Motor neuron (in vitro differentiated cells): Measurements from ENCODE around the gene NOC4L. TPM values are rescaled to one million over a fixed set of nuclear protein-coding genes. Genes with fewer than 3 reads are reported as not detected.
"Not testable (repeated sequence)": the region's sequence is repeated elsewhere in the genome, so short reads cannot be mapped to it uniquely, and the experiment has no call there.

Source experiments
- ATAC-seq, 8 experiments: fragments of 200-7000 bp; cut with Tn5 transposase; replicated peaks in 6 of 8; 2 replicates each; pipeline ENCODE4 v1.8.0; 2021; ENCODE audit warnings: mild to moderate bottlenecking in 8 of 8, moderate library complexity in 8 of 8
- H3K27ac ChIP-seq, 2 donors: fragments of 250-450 bp; sonication (Bioruptor Pico); 2 replicates each; pipeline ENCODE4 v1.9.0; 2021; ENCODE audit warnings: antibody characterized with exemption in 2 of 2, mild to moderate bottlenecking in 2 of 2, moderate library complexity in 1 of 2
- H3K4me1 ChIP-seq, 2 donors: fragments of 250-450 bp; sonication (Bioruptor Pico); replicated peaks in 1 of 2; 2 replicates each; pipeline ENCODE4 v1.6.1; 2021; ENCODE audit warnings: antibody characterized with exemption in 2 of 2, mild to moderate bottlenecking in 2 of 2, moderate library complexity in 1 of 2
- H3K4me3 ChIP-seq, 5 donors: fragments of 250-450 bp; sonication (Bioruptor Pico); 2 replicates each; pipeline ENCODE4 v1.9.0; 2021; ENCODE audit warnings: antibody characterized with exemption in 5 of 5, mild to moderate bottlenecking in 5 of 5, moderate library complexity in 4 of 5
- WGBS, 10 experiments: fragments of 450-650 bp; shearing (Covaris generic); methylation state at CpG; one replicate each; pipeline ENCODE4 v1.0.0; 2022; 5-methylcytosine and 5-hydroxymethylcytosine counted together
- in situ Hi-C, 9 experiments: fragments of 400-800 bp; cut with MboI; loops; one replicate each; pipeline ENCODE4 v1.15.0; 2021; ENCODE audit warnings: low sequenced_read_pairs in 9 of 9, low pct_unique_long_range_greater_than_20kb in 2 of 9; ENCODE audit not compliant: unreplicated experiment in 9 of 9
- total RNA-seq, 8 experiments: library from RNA; unstranded; fragments of 300-600 nt; gene quantifications; 2 replicates each; pipeline versions ENCODE4 v1.2.3 to v1.2.4, GENCODE V29; 2022

NOC4L gene
- total RNA-seq, 8 experiments from 2014 or later: 7.7 to 29.0 (median 16.1) TPM

DNA sequence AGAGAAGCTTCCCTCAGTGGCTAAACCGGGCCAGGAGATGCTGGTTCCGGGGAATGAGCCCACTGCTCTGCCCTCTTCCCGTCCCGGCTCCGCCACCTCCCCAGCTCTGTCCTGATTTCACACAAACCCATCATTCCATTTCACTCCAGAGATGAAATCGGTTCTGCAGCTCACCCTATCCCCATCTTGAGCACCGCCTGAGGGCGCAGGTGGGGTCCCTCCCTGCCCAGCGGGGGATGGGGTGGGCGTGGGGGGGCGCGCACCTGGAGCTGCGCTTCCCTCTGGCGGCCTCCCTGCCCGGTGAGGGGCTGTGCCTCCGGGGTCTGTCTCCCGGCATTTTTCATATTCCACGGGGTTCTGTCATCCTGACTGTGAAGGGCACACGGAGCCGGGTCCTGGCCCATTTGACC lies 44.7 kb downstream of the NOC4L start:
- peak overlapping the region in 3 of 5 donors; percentile 29 to 41 (median 36) for H3K4me3 ChIP-seq
- peaks cover 5 to 6% of the 10 kb centered on the region in 2 donors for H3K4me1 ChIP-seq
- in situ Hi-C loops: no loop called here
- 0% methylated on average over 1 of the region's 20 CpGs; no CpG with 5 or more reads in 9 of the 10 experiments for WGBS, 10 experiments
- peak in 2 of 8 experiments; percentile 17 to 18 for ATAC-seq
- H3K27ac ChIP-seq: peak overlapping the region in 1 of 2 donors; percentile 60

DNA sequence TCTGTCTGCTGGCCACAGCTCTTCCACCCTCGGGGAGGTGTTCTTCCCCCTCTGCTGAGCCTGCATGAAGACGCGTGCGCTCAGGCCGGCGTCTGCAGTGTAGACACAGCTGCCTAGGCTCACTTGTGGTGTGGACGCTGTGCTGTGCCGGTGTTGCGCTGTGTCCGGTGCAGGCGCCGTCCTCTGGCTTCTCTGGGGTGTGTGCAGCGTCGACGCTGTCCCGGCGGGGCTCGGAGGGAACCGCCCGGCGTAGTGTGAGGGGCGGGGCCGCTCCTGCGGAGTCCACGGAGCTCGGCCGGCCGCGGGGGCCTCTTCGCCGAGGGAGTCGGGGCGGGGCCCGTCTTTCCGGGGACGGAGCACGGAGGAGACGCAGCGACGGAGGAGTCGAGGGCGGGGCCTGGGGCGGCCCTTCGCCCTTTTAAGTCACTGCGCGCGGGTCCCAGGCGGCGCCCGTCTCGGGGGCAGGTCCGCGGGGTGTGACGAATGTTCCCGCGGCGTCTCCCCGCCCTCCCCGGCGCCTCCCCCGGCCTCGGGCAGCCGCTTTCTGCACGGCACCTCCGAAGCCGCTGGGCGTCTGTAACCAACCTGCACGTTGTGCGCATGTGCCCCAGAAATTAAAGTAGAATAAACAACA lies 45.2 kb downstream of the NOC4L start:
- 0% methylated on average over 1 to 5 of the region's 69 CpGs; no CpG with 5 or more reads in 7 of the 10 experiments for WGBS, 10 experiments
- ATAC-seq: peak; percentile 89 to 95 (median 92)
- peak overlapping the region; percentile 18 to 41 (median 29) for H3K4me3 ChIP-seq
- in situ Hi-C loops: no loop called here
- peaks cover 5 to 6% of the 10 kb centered on the region in 2 donors for H3K4me1 ChIP-seq
- H3K27ac ChIP-seq: peak overlapping the region in 1 of 2 donors; percentile 60

DNA sequence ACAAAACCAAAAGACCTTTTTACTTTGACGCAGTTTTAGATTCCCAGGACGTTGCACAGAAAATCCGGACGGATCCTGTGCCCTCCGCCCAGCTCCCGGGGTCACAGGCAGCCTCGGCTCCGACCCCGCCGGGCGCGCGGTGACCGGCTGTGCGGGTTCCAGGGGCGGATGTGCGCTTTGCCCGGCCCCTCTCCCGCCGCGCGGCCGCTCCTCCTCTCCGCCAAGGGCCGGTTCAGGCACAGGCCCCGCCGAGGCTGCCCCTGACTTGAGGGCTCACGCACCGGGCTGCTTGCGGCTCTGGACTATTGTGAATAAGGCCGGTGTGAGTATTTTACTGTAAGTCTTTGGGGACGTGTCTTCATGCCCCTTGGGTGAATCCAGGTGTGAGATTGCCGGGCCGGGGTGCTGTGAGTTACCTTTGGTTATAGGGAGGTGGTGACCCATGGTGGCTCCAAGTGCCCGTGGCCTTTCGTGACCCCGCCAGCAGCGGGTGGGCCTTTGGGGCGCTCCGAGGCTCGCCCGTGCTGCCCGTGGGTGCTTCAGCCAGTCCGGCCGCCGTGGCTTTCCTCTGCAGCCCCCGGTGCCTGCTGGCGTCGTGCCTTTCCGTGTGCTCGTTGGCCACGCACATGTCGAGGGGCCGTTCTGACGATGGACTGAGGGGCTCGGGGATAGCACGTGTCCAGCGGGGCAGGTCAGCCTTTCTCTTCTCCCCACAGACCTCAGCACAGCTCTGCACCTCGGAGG lies 45.9 kb downstream of the NOC4L start:
- H3K4me1 ChIP-seq: peaks cover 5 to 6% of the 10 kb centered on the region in 2 donors
- WGBS, 10 experiments: 3 to 100% (median 15%) methylated on average over 1 to 14 of the region's 59 CpGs; no CpG with 5 or more reads in 6 of the 10 experiments
- in situ Hi-C loops: no loop called here
- peak overlapping the region; percentile 18 to 41 (median 29) for H3K4me3 ChIP-seq
- ATAC-seq: peak; percentile 7 to 45 (median 22)
- no peak overlapping the region for H3K27ac ChIP-seq

DNA sequence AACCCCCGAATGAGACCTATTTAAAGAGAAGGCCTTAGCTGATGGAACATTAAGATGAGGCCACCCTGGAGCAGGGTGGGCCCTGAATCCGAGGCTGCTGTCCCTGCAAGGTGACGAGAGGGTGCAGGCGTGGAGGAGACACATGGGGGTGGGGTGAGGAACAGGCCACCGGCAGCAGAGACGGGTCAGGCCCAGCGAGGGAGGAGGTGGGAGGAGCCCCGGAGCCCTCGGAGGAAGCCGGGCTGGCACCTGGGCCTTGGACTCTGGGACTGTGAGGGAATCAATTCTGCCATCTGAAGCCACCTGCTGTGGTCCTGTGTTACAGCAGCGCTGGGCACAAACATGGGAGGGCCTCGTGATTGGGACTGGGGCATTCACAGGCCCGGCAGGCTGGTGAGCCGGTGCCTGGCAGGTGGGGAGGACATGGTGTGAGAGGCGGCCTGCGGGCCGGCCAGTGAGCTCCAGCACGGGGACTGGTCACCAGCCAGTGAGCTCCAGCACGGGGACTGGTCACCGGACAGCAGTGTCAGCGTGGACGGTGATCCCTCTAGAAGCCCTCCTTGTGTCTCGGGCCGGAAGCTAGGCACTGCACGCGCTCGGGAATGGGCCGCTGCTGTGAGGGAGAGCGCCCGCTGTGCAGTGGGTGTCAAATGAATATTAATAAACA lies 46.7 kb downstream of the NOC4L start:
- H3K27ac ChIP-seq: no peak overlapping the region

DNA sequence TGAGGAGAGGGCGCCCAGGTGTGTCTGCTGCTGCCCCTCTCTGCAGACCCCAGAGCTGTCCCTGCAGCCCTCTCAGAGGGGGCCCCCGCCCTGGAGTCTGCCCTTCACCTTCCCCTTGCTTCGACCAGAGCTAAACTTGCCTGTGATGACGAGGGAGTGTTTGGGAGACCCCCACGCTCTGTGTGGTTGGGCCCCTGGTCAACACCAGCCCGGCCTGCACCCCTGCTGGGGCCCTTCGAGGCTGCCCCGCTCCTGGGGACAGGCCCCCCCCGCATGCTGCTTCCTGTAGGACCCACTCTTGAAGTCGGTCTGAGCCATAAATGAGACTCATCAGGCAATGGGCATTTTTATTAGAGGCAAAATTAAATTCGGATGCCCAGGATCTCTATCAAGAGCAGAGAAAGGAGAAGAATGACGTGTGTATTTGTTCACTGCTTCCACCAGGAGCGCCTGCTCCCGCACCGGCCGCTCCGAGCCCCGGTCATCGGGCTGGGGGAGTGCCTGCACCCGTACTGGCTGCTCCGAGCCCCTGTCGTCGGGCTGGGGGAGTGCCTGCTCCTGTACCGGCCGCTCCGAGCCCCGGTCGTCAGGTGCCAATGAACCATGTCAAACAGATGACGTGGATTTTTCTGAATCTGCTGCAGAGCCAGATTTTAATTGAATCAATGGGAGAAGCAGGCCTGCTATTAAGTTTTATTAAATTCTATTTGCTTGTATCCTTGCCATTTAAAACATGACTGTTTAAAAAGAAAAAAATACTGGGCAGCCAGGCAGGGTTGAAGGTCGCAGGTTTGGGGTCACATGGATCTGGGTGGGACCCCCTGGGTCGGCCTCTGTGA lies 47.7 kb downstream of the NOC4L start:
- in situ Hi-C loops: no loop called here
- 25 to 100% (median 44%) methylated on average over 1 to 17 of the region's 31 CpGs; no CpG with 5 or more reads in 1 of the 10 experiments for WGBS, 10 experiments
- no peak for ATAC-seq
- Histone ChIP-seq H3K27ac (no peak overlapping the region), H3K4me1 (peaks cover 5 to 6% of the 10 kb centered on the region in 2 donors), H3K4me3 (no peak overlapping the region)

More for the DNA sequence above, 46.7 kb downstream of the NOC4L start:
- ATAC-seq: no peak
- in situ Hi-C loops: no loop called here
- Histone ChIP-seq H3K4me3 (no peak overlapping the region), H3K4me1 (peaks cover 5 to 6% of the 10 kb centered on the region in 2 donors)
- WGBS, 10 experiments: 51 to 100% (median 88%) methylated on average over 1 to 13 of the region's 30 CpGs; no CpG with 5 or more reads in 3 of the 10 experiments

DNA sequence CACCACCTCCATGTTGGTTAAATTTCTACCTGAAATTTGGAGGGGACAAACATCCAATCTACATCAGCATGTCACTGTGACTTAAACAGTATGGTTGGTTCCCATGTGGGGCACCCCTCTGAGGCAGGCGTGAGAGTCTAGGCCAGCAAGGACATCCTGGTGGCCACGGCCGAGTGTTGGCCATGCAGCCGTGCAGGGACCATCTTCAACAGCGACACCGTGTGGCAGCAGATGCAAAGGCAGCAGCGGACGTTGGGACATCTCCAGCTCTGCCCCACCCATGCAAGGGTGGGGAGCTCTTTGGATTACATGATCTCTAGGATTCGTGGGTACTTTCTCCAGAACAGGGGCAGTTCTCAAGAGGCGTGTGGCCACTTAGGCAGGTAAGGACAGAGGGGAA lies 49.8 kb downstream of the NOC4L start:
- no peak overlapping the region for H3K4me3 ChIP-seq
- WGBS, 10 experiments: 20 to 60% (median 34%) methylated on average over 1 to 5 of the region's 10 CpGs; no CpG with 5 or more reads in 6 of the 10 experiments
- H3K4me1 ChIP-seq: peaks cover 5 to 6% of the 10 kb centered on the region in 2 donors
- no peak overlapping the region for H3K27ac ChIP-seq
- no peak for ATAC-seq
- in situ Hi-C loops: no loop called here

DNA sequence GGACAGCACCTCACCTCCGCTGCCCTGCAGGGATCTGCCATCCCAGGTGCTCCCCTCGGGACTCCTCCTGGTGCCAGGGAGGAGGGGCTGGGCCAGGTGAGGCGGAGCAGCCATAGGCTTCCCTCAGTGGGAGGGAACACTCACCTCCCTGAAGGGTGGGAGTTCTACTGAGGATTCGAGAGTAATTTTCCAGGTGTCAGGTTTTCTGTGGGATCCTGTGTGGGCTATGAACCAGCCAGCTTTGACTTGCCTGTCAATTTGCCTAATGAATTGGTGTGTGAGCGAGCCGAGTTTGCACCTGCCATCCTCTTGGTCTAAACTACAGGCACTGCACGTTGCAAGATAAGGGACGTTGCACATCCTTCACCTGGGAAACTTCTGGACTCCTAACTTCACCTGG lies 50.3 kb downstream of the NOC4L start:
- peaks cover 5 to 6% of the 10 kb centered on the region in 2 donors for H3K4me1 ChIP-seq
- ATAC-seq: no peak
- WGBS, 10 experiments: 30 to 80% (median 52%) methylated on average over 1 to 2 of the region's 8 CpGs; no CpG with 5 or more reads in 7 of the 10 experiments

DNA sequence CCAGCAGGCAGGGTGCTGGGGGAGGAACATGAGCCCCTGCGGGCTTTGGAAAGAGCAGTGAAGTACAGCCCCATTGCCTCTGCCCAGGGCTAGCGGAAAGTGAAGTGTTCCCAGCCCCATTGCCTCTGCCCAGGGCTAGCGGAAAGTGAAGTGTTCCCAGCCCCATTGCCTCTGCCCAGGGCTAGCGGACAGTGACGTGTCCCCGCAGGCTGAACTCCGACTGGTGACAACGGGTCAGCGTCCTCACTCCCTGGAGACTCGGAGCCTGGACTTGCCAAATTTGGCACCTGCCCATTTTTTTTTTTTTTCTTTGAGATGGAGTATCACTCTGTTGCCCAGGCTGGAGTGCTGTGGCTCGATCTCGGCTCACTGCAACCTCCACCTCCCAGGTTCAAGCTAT lies 51.0 kb downstream of the NOC4L start:
- H3K4me1 ChIP-seq, H3K4me3 ChIP-seq, H3K27ac ChIP-seq, ATAC-seq, in situ Hi-C loops: not testable (repeated sequence)
- WGBS, 10 experiments: 32 to 73% (median 59%) methylated on average over 1 to 7 of the region's 12 CpGs; no CpG with 5 or more reads in 5 of the 10 experiments

More for the DNA sequence above, 50.3 kb downstream of the NOC4L start:
- in situ Hi-C loops: no loop called here
- H3K4me3 ChIP-seq: no peak overlapping the region
- H3K27ac ChIP-seq: no peak overlapping the region

DNA sequence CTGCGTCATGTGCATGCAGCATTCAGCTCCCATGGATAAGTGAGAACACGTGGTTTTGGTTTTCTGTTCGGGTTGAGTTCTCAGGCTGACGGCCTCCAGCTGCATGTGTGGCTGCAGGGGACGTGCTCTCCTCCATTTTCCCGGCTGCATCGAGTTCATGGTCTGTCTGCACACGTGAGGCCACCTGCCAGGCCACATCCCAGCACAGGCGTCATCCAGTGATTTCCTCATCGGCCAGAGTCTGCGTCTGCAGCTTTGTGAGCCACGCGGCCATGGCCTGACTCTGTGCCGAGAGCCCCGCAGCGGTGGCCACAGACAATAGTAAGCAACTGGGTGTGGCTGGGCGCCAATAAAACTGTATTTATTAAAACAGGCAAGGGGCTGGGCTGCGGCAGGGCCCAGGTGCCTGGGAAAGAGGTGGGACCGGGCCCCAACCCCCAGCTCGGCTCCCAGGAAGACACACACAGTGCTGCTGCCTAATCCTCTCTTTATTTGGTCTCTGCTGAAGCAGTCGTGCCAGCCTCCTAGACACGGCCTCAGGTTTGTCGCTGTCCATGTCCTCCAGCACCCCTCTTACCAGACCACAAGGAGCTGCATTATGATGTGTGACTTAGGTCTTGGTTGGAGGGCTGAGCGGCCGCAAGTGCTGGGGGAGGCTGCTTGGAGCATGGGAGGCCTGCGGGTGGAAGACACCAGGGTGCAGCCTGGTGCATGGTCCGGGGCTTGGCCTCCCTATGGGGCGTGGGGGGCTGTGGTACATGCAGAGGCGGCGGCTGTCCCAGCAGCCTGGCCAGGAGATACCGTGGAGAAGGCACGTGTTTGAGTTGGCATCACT lies 52.0 kb downstream of the NOC4L start:
- ATAC-seq: peak in 6 of 8 experiments; percentile 30 to 75 (median 65)
- Histone ChIP-seq H3K4me3 (no peak overlapping the region), H3K27ac (no peak overlapping the region), H3K4me1 (no peaks in the 10 kb centered on the region)
- WGBS, 10 experiments: 0 to 100% (median 58%) methylated on average over 1 to 14 of the region's 32 CpGs; no CpG with 5 or more reads in 4 of the 10 experiments
- in situ Hi-C loops: no loop called here

DNA sequence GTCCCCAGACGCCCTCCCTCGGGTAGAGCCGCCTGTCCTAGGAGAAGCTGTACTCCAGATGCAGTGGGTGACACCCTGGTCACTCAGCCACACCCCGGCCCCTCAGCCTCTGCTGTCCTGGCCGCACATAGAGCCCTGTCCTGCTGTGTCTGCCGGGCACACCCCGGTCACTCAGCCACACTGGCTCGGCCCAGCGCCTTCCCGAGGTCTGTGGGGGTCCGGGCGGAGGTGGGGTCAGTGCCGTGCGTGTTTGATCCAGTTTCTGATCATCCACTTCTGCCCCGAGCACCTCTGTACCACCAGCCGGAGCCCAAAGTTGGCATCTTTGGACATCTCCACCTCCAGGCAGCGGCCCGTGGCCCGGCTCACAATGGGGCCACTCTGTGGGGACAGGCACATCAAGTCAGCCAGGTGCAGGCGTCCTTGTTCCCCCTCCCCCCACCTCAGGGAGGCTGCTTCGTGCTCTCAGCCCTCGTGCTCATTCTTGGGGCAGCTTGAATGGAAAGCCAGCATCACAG lies 52.7 kb downstream of the NOC4L start:
- Histone ChIP-seq H3K4me3 (no peak overlapping the region), H3K27ac (no peak overlapping the region), H3K4me1 (no peaks in the 10 kb centered on the region)
- WGBS, 10 experiments: 60 to 80% (median 65%) methylated on average over 2 to 3 of the region's 22 CpGs; no CpG with 5 or more reads in 7 of the 10 experiments
- in situ Hi-C loops: no loop called here
- no peak for ATAC-seq

DNA sequence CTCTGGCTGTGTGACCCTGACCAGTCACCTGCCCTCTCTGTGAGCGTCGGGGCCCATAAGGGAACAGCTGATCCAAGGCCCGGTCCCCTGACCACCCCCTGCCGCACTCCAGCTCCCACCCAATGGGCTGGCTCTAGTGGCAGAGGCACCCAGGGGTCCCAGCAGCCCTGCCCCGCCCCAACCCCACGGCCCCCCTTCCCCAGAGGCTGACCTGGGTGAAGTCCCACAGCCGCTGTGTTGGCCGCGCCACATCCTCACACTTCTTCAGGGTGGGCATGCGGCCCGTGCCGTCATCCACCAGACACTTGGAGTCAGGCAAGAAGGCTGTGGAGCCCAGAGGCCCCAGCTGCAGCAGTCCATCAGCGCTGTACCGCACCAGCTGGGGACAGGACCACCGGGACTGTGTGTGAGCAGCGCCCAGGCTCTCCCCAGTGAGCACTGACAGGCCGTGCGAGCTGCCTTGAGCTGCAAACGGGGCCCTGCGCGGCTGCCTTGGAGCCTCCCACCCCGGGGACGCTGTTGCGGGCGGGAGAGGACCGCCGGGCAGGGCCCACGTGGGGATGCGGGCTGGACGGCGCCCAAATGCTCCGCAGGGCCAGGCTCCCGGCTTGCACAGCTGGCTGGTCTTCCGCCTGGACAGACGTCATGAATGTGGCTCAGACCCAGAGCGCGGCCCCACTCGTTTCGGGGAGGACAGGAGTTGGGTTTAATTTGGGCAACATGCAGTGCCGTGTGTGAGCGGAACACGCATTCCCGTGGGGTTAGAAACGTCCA lies 53.5 kb downstream of the NOC4L start:
- 50 to 100% (median 100%) methylated on average over 1 to 2 of the region's 44 CpGs; no CpG with 5 or more reads in 5 of the 10 experiments for WGBS, 10 experiments
- Histone ChIP-seq H3K4me3 (no peak overlapping the region), H3K27ac (no peak overlapping the region), H3K4me1 (no peaks in the 10 kb centered on the region)
- in situ Hi-C loops: no loop called here
- peak in 2 of 8 experiments; percentile 18 to 19 for ATAC-seq
